B cell (primary cell): ENCODE measurements around the gene STRADB. TPM values are rescaled to one million over a fixed set of nuclear protein-coding genes. Genes with fewer than 3 reads are reported as not detected.

Source experiments
- ATAC-seq: fragments of 200-7000 bp; cut with Tn5 transposase; one replicate; pipeline ENCODE4 v1.10.0; 2021; ENCODE audit warnings: low read depth, mild to moderate bottlenecking, moderate number of reproducible peaks, moderate library complexity
- CTCF ChIA-PET: fragments of 350-600 bp; sonication (Branson Sonifier 250); formaldehyde crosslinking; loops from one replicate; lab custom pipeline; 2021; ENCODE audit warnings: antibody characterized with exemption, inconsistent platforms; lab: Charles Lee
- POLR2A ChIA-PET: fragments of 350-600 bp; sonication (Branson Sonifier 250); formaldehyde crosslinking; loops from one replicate; lab custom pipeline; 2021; ENCODE audit warnings: antibody characterized with exemption; lab: Charles Lee
- DNase-seq: peaks from one replicate; pipeline ENCODE4 v3.0.0; 2013
- H2AFZ ChIP-seq: 2 replicates; pipeline ENCODE4 v1.6.1; 2012; ENCODE audit warnings: mild to moderate bottlenecking, low read depth, low read length; ENCODE audit not compliant: insufficient read depth, poor library complexity, severe bottlenecking
- H3K27ac ChIP-seq, 2 donors: 1 replicate in 1 of 2; 2 replicates in 1 of 2; pipeline ENCODE4 v1.5.1; 2012 to 2013; ENCODE audit warnings: low read length in 2 of 2, mild to moderate bottlenecking in 2 of 2, moderate library complexity in 1 of 2
- H3K27me3 ChIP-seq, 4 experiments: fragments of 200-600 bp in 1 of 4; sonication (generic) in 1 of 4; replicated peaks in 1 of 4; 1 replicate in 2 of 4; 2 replicates in 2 of 4; pipeline versions ENCODE4 v1.6.1 to v1.7.0; 2013 to 2016; ENCODE audit warnings: low read length in 3 of 4, mild to moderate bottlenecking in 2 of 4, mixed read lengths in 1 of 4, moderate library complexity in 1 of 4; ENCODE audit not compliant: insufficient read depth in 4 of 4, control insufficient read depth in 3 of 4; ENCODE audit errors: control extremely low read depth in 1 of 4
- H3K36me3 ChIP-seq, 2 experiments: replicated peaks in 1 of 2; 1 replicate in 1 of 2; 2 replicates in 1 of 2; pipeline versions ENCODE4 v1.6.1 to v1.7.1; 2013; ENCODE audit warnings: low read length in 1 of 2; ENCODE audit not compliant: insufficient read depth in 2 of 2, control insufficient read depth in 1 of 2; ENCODE audit errors: control extremely low read depth in 1 of 2, extremely low read depth in 1 of 2
- H3K4me1 ChIP-seq, 2 donors: fragments of 200-600 bp in 1 of 2; sonication (generic) in 1 of 2; 1 replicate in 1 of 2; 2 replicates in 1 of 2; pipeline versions ENCODE4 v1.5.1 to v1.6.1; 2013 to 2017; ENCODE audit warnings: low read length in 2 of 2; ENCODE audit not compliant: control insufficient read depth in 2 of 2, insufficient read depth in 2 of 2
- H3K4me2 ChIP-seq: replicated peaks from 2 replicates; pipeline ENCODE3; 2012; ENCODE audit warnings: mild to moderate bottlenecking, low read depth, low read length; ENCODE audit not compliant: poor library complexity, severe bottlenecking
- H3K4me3 ChIP-seq, 5 experiments: fragments of 200-600 bp in 1 of 5; sonication (generic) in 1 of 5; 1 replicate in 3 of 5; 2 replicates in 2 of 5; pipeline versions ENCODE4 v1.5.1 to v1.7.0; 2011 to 2016; ENCODE audit warnings: low read length in 4 of 5, mild to moderate bottlenecking in 4 of 5, low read depth in 2 of 5, control low read depth in 1 of 5, moderate library complexity in 1 of 5; ENCODE audit not compliant: insufficient read depth in 1 of 5; ENCODE audit errors: control extremely low read depth in 1 of 5, extremely low read depth in 1 of 5
- H3K79me2 ChIP-seq: fragments of 200-600 bp; sonication (generic); one replicate; pipeline ENCODE4 v1.6.0; 2016; ENCODE audit warnings: low read length; ENCODE audit not compliant: control insufficient read depth, insufficient read depth
- H3K9ac ChIP-seq: fragments of 200-600 bp; sonication (generic); 2 replicates; pipeline ENCODE4 v1.6.1; 2017; ENCODE audit warnings: mild to moderate bottlenecking, low read length, moderate library complexity
- H3K9me3 ChIP-seq, 3 donors: one replicate each; pipeline versions ENCODE4 v1.6.1 to v1.7.1; 2013; ENCODE audit warnings: low read length in 2 of 3; ENCODE audit not compliant: control insufficient read depth in 2 of 3, insufficient read depth in 1 of 3; ENCODE audit errors: control extremely low read depth in 1 of 3
- H4K20me1 ChIP-seq: 2 replicates; pipeline ENCODE4 v1.6.0; 2012; ENCODE audit warnings: mild to moderate bottlenecking, low read length; ENCODE audit not compliant: insufficient read depth, control insufficient read depth, poor library complexity, severe bottlenecking
- H3K27ac Mint-ChIP-seq: one replicate; pipeline ENCODE4 v1.8.0; 2021; ENCODE audit warnings: mixed read lengths
- H3K27me3 Mint-ChIP-seq: one replicate; pipeline ENCODE4 v1.8.0; 2021; ENCODE audit warnings: mixed read lengths
- H3K4me1 Mint-ChIP-seq: one replicate; pipeline ENCODE4 v1.8.0; 2021; ENCODE audit warnings: mixed read lengths
- H3K4me3 Mint-ChIP-seq: one replicate; pipeline ENCODE4 v1.8.0; 2021; ENCODE audit warnings: mixed read lengths
- H3K9me3 Mint-ChIP-seq: one replicate; pipeline ENCODE4 v1.8.0; 2022; ENCODE audit warnings: mixed read lengths; ENCODE audit not compliant: insufficient read depth
- EZH2 ChIP-seq: IDR thresholded peaks from 2 replicates; pipeline ENCODE4 v1.6.1; 2012; ENCODE audit warnings: borderline replicate concordance, low read depth, mild to moderate bottlenecking, moderate library complexity, low read length; ENCODE audit not compliant: insufficient read depth, poor library complexity, severe bottlenecking
- WGBS: methylation state at CpG from one replicate; pipeline ENCODE4 v1.1.5; 2013; ENCODE audit warnings: missing lambda C conversion rate; ENCODE audit not compliant: insufficient coverage; 5-methylcytosine and 5-hydroxymethylcytosine counted together
- intact Hi-C: fragments of 100-400 bp; cut with micrococcal nuclease; formaldehyde crosslinking; loops from one replicate; pipeline ENCODE4 v1.10.0; 2022
- polyA plus RNA-seq: library from polyadenylated mRNA; depleted of rRNA; stranded (reverse); fragments of >200 nt; gene quantifications from 2 replicates; pipeline ENCODE4 v1.2.3, GENCODE V29; 2012
- total RNA-seq, 2 donors: library from RNA; stranded (reverse); fragments of 120-200 nt in 1 of 2; gene quantifications; 1 replicate in 1 of 2; 2 replicates in 1 of 2; pipeline versions ENCODE4 v1.2.3 to v1.2.4, GENCODE V29; 2013 to 2022
- TF ChIP-seq, protein P1 (sequence below): fragments of 200-600 bp; IDR thresholded peaks from one replicate; pipeline ENCODE4 v1.8.0; 2022; ENCODE audit warnings: antibody characterized with exemption, mild to moderate bottlenecking

The STRADB gene
- total and polyA plus RNA-seq, 2 donors (not counting 1 experiment from before 2014, with no cell fraction given), result 17.2 to 17.5 TPM

DNA sequence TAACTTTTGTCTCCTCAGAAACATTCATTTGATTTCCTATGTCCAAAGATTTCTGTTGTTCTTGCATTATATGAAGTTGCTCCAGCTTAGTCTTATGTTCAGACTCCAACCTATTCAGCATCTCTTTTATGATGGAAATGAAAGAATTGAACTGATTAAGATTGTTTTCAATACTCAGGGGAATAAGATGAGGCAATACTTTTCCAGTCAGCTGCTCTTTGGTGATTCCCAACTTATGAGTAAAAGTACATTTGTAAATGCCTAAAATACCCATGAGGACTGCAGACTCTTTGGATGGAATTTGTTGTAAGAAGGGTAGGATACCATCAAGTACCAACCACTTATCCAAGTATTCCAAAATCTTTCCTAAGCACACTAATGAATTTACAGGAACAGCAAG is 40.1 kb upstream of the STRADB start:
- Mint-ChIP-seq H3K27ac (peak overlapping the region; percentile 78), H3K9me3 (no peaks in the 10 kb centered on the region), H3K4me1 (peaks cover 8% of the 10 kb centered on the region), H3K27me3 (no peaks in the 10 kb centered on the region), H3K4me3 (peak overlapping the region; percentile 33)
- ATAC-seq, result no peak
- Histone ChIP-seq H3K27me3 (no peaks in the 10 kb centered on the region), H3K79me2 (peaks cover 90% of the 10 kb centered on the region), H3K4me3 (no peak overlapping the region), H3K4me1 (peaks cover 45 to 61% of the 10 kb centered on the region in 2 donors), H4K20me1 (no peaks in the 10 kb centered on the region), H3K36me3 (peaks cover 4 to 5% of the 10 kb centered on the region in 2 experiments), H2AFZ (no peak overlapping the region), H3K9me3 (peaks cover 0 to 5% (median 0%) of the 10 kb centered on the region in 3 donors), H3K4me2 (no peak overlapping the region), H3K9ac (no peak overlapping the region), H3K27ac (peak overlapping the region; percentile 28 to 84)
- CTCF ChIA-PET, result no interaction called here
- TF ChIP-seq EZH2, result no peak
- no peak for DNase-seq
- POLR2A ChIA-PET, result no interaction called here
- intact Hi-C loops, result loop anchor here (5.0 kb wide), 1 partner anchor 36 kb away; no protein-coding TSS in a partner anchor

DNA sequence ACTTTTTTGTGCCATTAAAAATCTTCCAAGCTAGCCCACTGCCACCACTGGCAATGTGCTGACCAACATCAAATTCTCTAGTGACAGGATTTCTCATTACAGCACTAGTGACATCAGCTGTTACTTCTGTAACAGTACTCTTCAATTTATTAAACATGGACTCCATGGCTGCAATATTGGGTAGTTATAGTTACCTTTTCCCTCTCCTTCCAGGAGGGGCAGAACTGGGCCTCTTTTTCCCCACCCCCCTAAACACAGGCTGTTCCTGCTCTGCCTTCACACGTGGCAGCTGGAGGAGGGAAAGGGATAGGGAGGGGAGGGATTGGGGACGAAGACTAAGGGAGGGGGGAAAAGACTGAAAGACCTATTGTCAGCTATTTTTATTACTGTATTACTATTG is 38.4 kb upstream of the STRADB start:
- no peaks in the 10 kb centered on the region for H4K20me1 ChIP-seq
- H3K4me1 ChIP-seq, result peaks cover 45 to 61% of the 10 kb centered on the region in 2 donors
- Mint-ChIP-seq H3K27me3 (no peaks in the 10 kb centered on the region), H3K4me3 (peak overlapping the region; percentile 17), H3K27ac (no peak overlapping the region), H3K9me3 (no peaks in the 10 kb centered on the region), H3K4me1 (peaks cover 6% of the 10 kb centered on the region)
- peak overlapping the region; percentile 51 for H3K9ac ChIP-seq
- H3K79me2 ChIP-seq, result peaks cover 85% of the 10 kb centered on the region
- DNase-seq (no peak), ATAC-seq (peak; percentile 17)
- TF ChIP-seq, protein P1, sequence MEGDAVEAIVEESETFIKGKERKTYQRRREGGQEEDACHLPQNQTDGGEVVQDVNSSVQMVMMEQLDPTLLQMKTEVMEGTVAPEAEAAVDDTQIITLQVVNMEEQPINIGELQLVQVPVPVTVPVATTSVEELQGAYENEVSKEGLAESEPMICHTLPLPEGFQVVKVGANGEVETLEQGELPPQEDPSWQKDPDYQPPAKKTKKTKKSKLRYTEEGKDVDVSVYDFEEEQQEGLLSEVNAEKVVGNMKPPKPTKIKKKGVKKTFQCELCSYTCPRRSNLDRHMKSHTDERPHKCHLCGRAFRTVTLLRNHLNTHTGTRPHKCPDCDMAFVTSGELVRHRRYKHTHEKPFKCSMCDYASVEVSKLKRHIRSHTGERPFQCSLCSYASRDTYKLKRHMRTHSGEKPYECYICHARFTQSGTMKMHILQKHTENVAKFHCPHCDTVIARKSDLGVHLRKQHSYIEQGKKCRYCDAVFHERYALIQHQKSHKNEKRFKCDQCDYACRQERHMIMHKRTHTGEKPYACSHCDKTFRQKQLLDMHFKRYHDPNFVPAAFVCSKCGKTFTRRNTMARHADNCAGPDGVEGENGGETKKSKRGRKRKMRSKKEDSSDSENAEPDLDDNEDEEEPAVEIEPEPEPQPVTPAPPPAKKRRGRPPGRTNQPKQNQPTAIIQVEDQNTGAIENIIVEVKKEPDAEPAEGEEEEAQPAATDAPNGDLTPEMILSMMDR, result no peak
- TF ChIP-seq EZH2, result no peak
- POLR2A ChIA-PET, result no interaction called here
- peak overlapping the region; percentile 66 for H3K4me2 ChIP-seq
- H3K9me3 ChIP-seq, result peaks cover 0 to 5% (median 0%) of the 10 kb centered on the region in 3 donors
- intact Hi-C loops, result loop anchor here (5.0 kb wide), 1 partner anchor 34 kb away; no protein-coding TSS in a partner anchor
- H2AFZ ChIP-seq, result peak overlapping the region; percentile 7
- no CpG with 5 or more reads among the region's 2 CpGs for WGBS
- no peaks in the 10 kb centered on the region for H3K27me3 ChIP-seq
- H3K27ac ChIP-seq, result peak overlapping the region; percentile 82 to 84
- peak overlapping the region in 1 of 5 experiments; percentile 60 for H3K4me3 ChIP-seq
- peaks cover 0 to 2% of the 10 kb centered on the region in 2 experiments for H3K36me3 ChIP-seq
- CTCF ChIA-PET, result interaction anchor here (0.6 kb wide), 1 partner anchor 37 kb away, joined by 3 read pairs; no protein-coding TSS in a partner anchor
